T-helper 1 cell treated with Interleukin-12 subunit alpha and Interleukin-12 subunit beta and Interleukin-4 antibody, amounts not matched to agents 30 μg/mL and 1 μg/mL, for 36 hours (primary cell): ENCODE data around the gene APPBP2.
A peak's percentile ranks its signal among the peaks of the same experiment; 100 is the strongest.
"Not testable (repeated sequence)": the region's sequence is repeated elsewhere in the genome, so short reads cannot be mapped to it uniquely, and the experiment has no call there.

Source experiments
- H3K27ac Mint-ChIP-seq: one replicate; pipeline ENCODE4 v1.8.0; 2021; ENCODE audit warnings: mild to moderate bottlenecking, mixed read lengths
- H3K27me3 Mint-ChIP-seq: one replicate; pipeline ENCODE4 v1.8.0; 2021; ENCODE audit warnings: low read depth, mixed read lengths
- H3K36me3 Mint-ChIP-seq: one replicate; pipeline ENCODE4 v1.8.0; 2021; ENCODE audit warnings: low read depth, mixed read lengths
- H3K4me1 Mint-ChIP-seq: one replicate; pipeline ENCODE4 v1.8.0; 2021; ENCODE audit warnings: low read depth, mixed read lengths
- H3K4me3 Mint-ChIP-seq: one replicate; pipeline ENCODE4 v1.8.0; 2021; ENCODE audit warnings: mild to moderate bottlenecking, moderate library complexity, mixed read lengths
- H3K9me3 Mint-ChIP-seq: one replicate; pipeline ENCODE4 v1.8.0; 2021; ENCODE audit warnings: mixed read lengths

APPBP2 gene

GRCh38 chr17:60525685-60526514 lies at the start of gene APPBP2:
APPBP2 (minus strand) TSS chr17:60526242; CDS start chr17:60525931, 311 bp downstream.
- peak within 1 kb of the TSS; percentile 97 for H3K27ac Mint-ChIP-seq
- H3K4me1 Mint-ChIP-seq: peaks cover 31% of the 10 kb centered on the region
- H3K4me3 Mint-ChIP-seq: peak within 1 kb of the TSS; percentile 91
- no peaks in the 10 kb centered on the region for H3K9me3 Mint-ChIP-seq
- no peaks in the 10 kb centered on the region for H3K27me3 Mint-ChIP-seq
- H3K36me3 Mint-ChIP-seq: peaks cover 6% of the 10 kb centered on the region

- Mint-ChIP-seq H3K27me3 (peaks cover 27% of the 10 kb centered on the region), H3K9me3 (no peaks in the 10 kb centered on the region), H3K4me3 (no peak overlapping the region), H3K27ac (no peak overlapping the region), H3K4me1 (peaks cover 11% of the 10 kb centered on the region), H3K36me3 (no peaks in the 10 kb centered on the region)
These were observed 47.4 kb upstream of the APPBP2 start for GRCh38 chr17:60573236-60574051.

- no peaks in the 10 kb centered on the region for H3K9me3 Mint-ChIP-seq
- no peaks in the 10 kb centered on the region for H3K36me3 Mint-ChIP-seq
- H3K4me3 Mint-ChIP-seq: no peak overlapping the region
- peaks cover 3% of the 10 kb centered on the region for H3K27me3 Mint-ChIP-seq
- H3K27ac Mint-ChIP-seq: no peak overlapping the region
- H3K4me1 Mint-ChIP-seq: peaks cover 3% of the 10 kb centered on the region
These were observed 39.2 kb upstream of the APPBP2 start for GRCh38 chr17:60565233-60565632.

GRCh38 chr17:60563743-60564142 lies 37.7 kb upstream of the APPBP2 start:
- H3K4me3 Mint-ChIP-seq: no peak overlapping the region
- H3K4me1 Mint-ChIP-seq: no peaks in the 10 kb centered on the region
- no peaks in the 10 kb centered on the region for H3K36me3 Mint-ChIP-seq
- H3K9me3 Mint-ChIP-seq: peaks cover 1% of the 10 kb centered on the region
- H3K27ac Mint-ChIP-seq: no peak overlapping the region
- H3K27me3 Mint-ChIP-seq: peaks cover 3% of the 10 kb centered on the region

GRCh38 chr17:60562421-60562820 lies 36.4 kb upstream of the APPBP2 start:
- peaks cover 1% of the 10 kb centered on the region for H3K36me3 Mint-ChIP-seq
- no peaks in the 10 kb centered on the region for H3K4me1 Mint-ChIP-seq
- H3K27me3 Mint-ChIP-seq: no peaks in the 10 kb centered on the region
- H3K27ac Mint-ChIP-seq: no peak overlapping the region
- H3K9me3 Mint-ChIP-seq: peaks cover 14% of the 10 kb centered on the region
- no peak overlapping the region for H3K4me3 Mint-ChIP-seq

GRCh38 chr17:60560860-60561257 lies 34.8 kb upstream of the APPBP2 start:
- no peaks in the 10 kb centered on the region for H3K4me1 Mint-ChIP-seq
- H3K27me3 Mint-ChIP-seq: peaks cover 2% of the 10 kb centered on the region
- no peak overlapping the region for H3K4me3 Mint-ChIP-seq
- no peak overlapping the region for H3K27ac Mint-ChIP-seq
- peaks cover 20% of the 10 kb centered on the region for H3K9me3 Mint-ChIP-seq
- peaks cover 2% of the 10 kb centered on the region for H3K36me3 Mint-ChIP-seq

- Mint-ChIP-seq H3K4me3 (no peak overlapping the region), H3K27me3 (peaks cover 3% of the 10 kb centered on the region), H3K9me3 (peaks cover 20% of the 10 kb centered on the region), H3K27ac (no peak overlapping the region), H3K36me3 (peaks cover 2% of the 10 kb centered on the region), H3K4me1 (no peaks in the 10 kb centered on the region)
These were observed 34.2 kb upstream of the APPBP2 start for GRCh38 chr17:60559995-60560859.

GRCh38 chr17:60559659-60559994 lies 33.6 kb upstream of the APPBP2 start:
- Mint-ChIP-seq H3K36me3 (peaks cover 2% of the 10 kb centered on the region), H3K27ac (no peak overlapping the region), H3K4me1 (no peaks in the 10 kb centered on the region), H3K27me3 (peaks cover 3% of the 10 kb centered on the region), H3K4me3 (no peak overlapping the region), H3K9me3 (peaks cover 20% of the 10 kb centered on the region)

GRCh38 chr17:60557805-60558204 lies 31.8 kb upstream of the APPBP2 start:
- peaks cover 2% of the 10 kb centered on the region for H3K36me3 Mint-ChIP-seq
- no peak overlapping the region for H3K4me3 Mint-ChIP-seq
- no peaks in the 10 kb centered on the region for H3K4me1 Mint-ChIP-seq

GRCh38 chr17:60555786-60556185 lies 29.7 kb upstream of the APPBP2 start:
- Mint-ChIP-seq H3K4me1 (no peaks in the 10 kb centered on the region), H3K4me3 (no peak overlapping the region), H3K27ac (no peak overlapping the region), H3K27me3 (peaks cover 3% of the 10 kb centered on the region), H3K36me3 (peaks cover 2% of the 10 kb centered on the region), H3K9me3 (peaks cover 24% of the 10 kb centered on the region)

More at GRCh38 chr17:60557805-60558204, 31.8 kb upstream of the APPBP2 start:
- Mint-ChIP-seq H3K27ac (no peak overlapping the region), H3K9me3 (peaks cover 23% of the 10 kb centered on the region), H3K27me3 (peaks cover 3% of the 10 kb centered on the region)

- Mint-ChIP-seq H3K4me3 (no peak overlapping the region), H3K4me1 (no peaks in the 10 kb centered on the region), H3K9me3 (peaks cover 24% of the 10 kb centered on the region), H3K27me3 (peaks cover 3% of the 10 kb centered on the region), H3K36me3 (peaks cover 2% of the 10 kb centered on the region), H3K27ac (no peak overlapping the region)
These were observed 28.3 kb upstream of the APPBP2 start for GRCh38 chr17:60554377-60554788.

GRCh38 chr17:60552255-60552654 lies 26.2 kb upstream of the APPBP2 start:
- H3K36me3 Mint-ChIP-seq, H3K4me1 Mint-ChIP-seq: not testable (repeated sequence)

GRCh38 chr17:60548990-60549389 lies 22.9 kb upstream of the APPBP2 start:
- Mint-ChIP-seq H3K9me3 (peaks cover 3% of the 10 kb centered on the region), H3K4me1 (no peaks in the 10 kb centered on the region), H3K4me3 (no peak overlapping the region), H3K27me3 (no peaks in the 10 kb centered on the region), H3K27ac (no peak overlapping the region), H3K36me3 (no peaks in the 10 kb centered on the region)

More at GRCh38 chr17:60552255-60552654, 26.2 kb upstream of the APPBP2 start:
- not testable (repeated sequence) for H3K27me3 Mint-ChIP-seq, H3K27ac Mint-ChIP-seq, H3K4me3 Mint-ChIP-seq, H3K9me3 Mint-ChIP-seq

- Mint-ChIP-seq H3K27me3 (no peaks in the 10 kb centered on the region), H3K4me3 (no peak overlapping the region), H3K4me1 (no peaks in the 10 kb centered on the region), H3K27ac (no peak overlapping the region), H3K36me3 (no peaks in the 10 kb centered on the region), H3K9me3 (no peaks in the 10 kb centered on the region)
These were observed 19.6 kb upstream of the APPBP2 start for GRCh38 chr17:60545465-60546191.
